Measurements from ENCODE around the gene USP48.

DNA sequence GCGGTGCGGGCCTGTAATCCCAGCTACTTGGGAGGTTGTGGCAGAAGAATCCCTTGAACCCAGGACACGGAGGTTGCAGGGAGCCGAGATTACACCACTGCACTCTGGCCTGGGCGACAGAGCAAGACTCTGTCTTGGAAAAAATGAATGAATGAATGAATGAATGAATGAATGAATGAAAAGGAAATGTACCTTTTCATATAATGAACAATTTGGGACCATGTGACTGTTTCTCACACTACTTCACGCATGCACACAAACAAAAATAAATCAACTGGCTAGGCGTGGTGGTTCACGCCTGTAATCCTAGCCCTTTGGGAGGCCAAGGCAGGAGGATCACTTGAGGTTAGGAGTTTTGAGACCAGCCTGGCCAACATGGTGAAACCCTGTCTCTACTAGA is 24.3 kb downstream of the USP48 start:
- TF ChIP-seq NFRKB (IDR thresholded peaks at IDR 0.05) (no peak), HDGF (IDR thresholded peaks at IDR 0.05; ENCODE audit: borderline replicate concordance) (no peak), SP1 (IDR thresholded peaks at IDR 0.05) (no peak), ELF4 (IDR thresholded peaks at IDR 0.05) (no peak), BHLHE40 (IDR thresholded peaks at IDR 0.05; ENCODE audit: borderline replicate concordance) (no peak), FOXM1 (IDR thresholded peaks at IDR 0.05; ENCODE audit: borderline replicate concordance) (no peak), FOXK2 (IDR thresholded peaks at IDR 0.05) (no peak)
